Neural progenitor cell (in vitro differentiated cells): ENCODE results near the gene NR2F1. TPM values are rescaled to one million over a fixed set of nuclear protein-coding genes. Genes with fewer than 3 reads are reported as not detected.

Source experiments
- DNase-seq: peaks from one replicate; pipeline ENCODE4 v3.0.0-alpha.2; 2016; ENCODE audit warnings: low spot score
- H2AFZ ChIP-seq: fragments of 200-600 bp; sonication (generic); replicated peaks from 2 replicates; pipeline ENCODE4 v1.6.1; 2016; ENCODE audit warnings: antibody characterized with exemption
- H3F3A ChIP-seq: fragments of 200-600 bp; sonication (generic); 2 replicates; pipeline ENCODE4 v1.6.1; 2016; ENCODE audit warnings: antibody characterized with exemption, low read depth
- H3K27ac ChIP-seq: fragments of 200-600 bp; sonication (generic); 2 replicates; pipeline ENCODE4 v1.5.1; 2016; ENCODE audit warnings: mild to moderate bottlenecking
- H3K27me3 ChIP-seq: fragments of 200-600 bp; sonication (generic); 2 replicates; pipeline ENCODE4 v1.6.1; 2016; ENCODE audit warnings: mild to moderate bottlenecking, moderate library complexity
- H3K36me3 ChIP-seq: fragments of 200-600 bp; sonication (generic); 2 replicates; pipeline ENCODE4 v1.5.1; 2016
- H3K4me1 ChIP-seq: fragments of 200-600 bp; sonication (generic); 2 replicates; pipeline ENCODE4 v1.6.1; 2016; ENCODE audit warnings: mixed run types
- H3K4me2 ChIP-seq: fragments of 200-600 bp; sonication (generic); 2 replicates; pipeline ENCODE4 v1.6.1; 2016
- H3K4me3 ChIP-seq: fragments of 200-600 bp; sonication (generic); 2 replicates; pipeline ENCODE4 v1.5.1; 2016
- H3K79me2 ChIP-seq: fragments of 200-600 bp; sonication (generic); 2 replicates; pipeline ENCODE4 v1.6.1; 2016; ENCODE audit warnings: low read depth
- H3K9ac ChIP-seq: fragments of 200-600 bp; sonication (generic); 2 replicates; pipeline ENCODE4 v1.6.1; 2016
- H3K9me3 ChIP-seq: fragments of 200-600 bp; sonication (generic); 2 replicates; pipeline ENCODE4 v1.5.1; 2016; ENCODE audit warnings: low read depth
- H4K20me1 ChIP-seq: fragments of 200-600 bp; sonication (generic); 2 replicates; pipeline ENCODE4 v1.6.1; 2016; ENCODE audit warnings: low read depth
- H3K27ac Mint-ChIP-seq: 3 replicates; pipeline ENCODE4 v1.8.0; 2021; ENCODE audit warnings: mixed read lengths
- H3K27me3 Mint-ChIP-seq: 2 replicates; pipeline ENCODE4 v1.8.0; 2022; ENCODE audit warnings: low read depth, mild to moderate bottlenecking, inconsistent platforms, moderate library complexity, mixed read lengths; ENCODE audit not compliant: insufficient read depth
- H3K36me3 Mint-ChIP-seq: 3 replicates; pipeline ENCODE4 v1.8.0; 2021; ENCODE audit warnings: mixed read lengths
- H3K4me1 Mint-ChIP-seq: 3 replicates; pipeline ENCODE4 v1.8.0; 2021; ENCODE audit warnings: mixed read lengths
- H3K4me3 Mint-ChIP-seq: 3 replicates; pipeline ENCODE4 v1.8.0; 2021; ENCODE audit warnings: mild to moderate bottlenecking, moderate library complexity, mixed read lengths
- H3K9me3 Mint-ChIP-seq: 3 replicates; pipeline ENCODE4 v1.8.0; 2020; ENCODE audit warnings: mixed read lengths
- CTCF ChIP-seq: fragments of 200-600 bp; sonication (generic); IDR thresholded peaks from 2 replicates; pipeline ENCODE4 v1.5.1; 2017; ENCODE audit warnings: antibody characterized with exemption, mild to moderate bottlenecking
- EZH2 ChIP-seq: fragments of 200-600 bp; sonication (generic); IDR thresholded peaks from 2 replicates; pipeline ENCODE4 v1.6.1; 2017; ENCODE audit warnings: antibody characterized with exemption, mild to moderate bottlenecking, moderate library complexity
- EZH2phosphoT487 ChIP-seq: fragments of 200-600 bp; sonication (generic); IDR thresholded peaks from 2 replicates; pipeline ENCODE4 v1.6.1; 2017; ENCODE audit warnings: antibody characterized with exemption
- total RNA-seq: library from RNA; depleted of rRNA; stranded (reverse); fragments of >200 nt; gene quantifications from 2 replicates; pipeline ENCODE4 v1.2.3, GENCODE V29; 2015; ENCODE audit warnings: low replicate concordance

Gene NR2F1
- total RNA-seq, 1 donor from 2014 or later, result 9.1 TPM

GRCh38 chr5:93593476-93594131, 10.6 kb downstream of the NR2F1 start:
- H3K4me1 ChIP-seq, result peaks cover 43% of the 10 kb centered on the region

GRCh38 chr5:93594591-93595419, 11.8 kb downstream of the NR2F1 start:
- Mint-ChIP-seq H3K27ac (no peak overlapping the region), H3K27me3 (peaks cover 29% of the 10 kb centered on the region), H3K4me3 (peak overlapping the region; percentile 77), H3K36me3 (peaks cover 51% of the 10 kb centered on the region), H3K4me1 (peaks cover 68% of the 10 kb centered on the region), H3K9me3 (peaks cover 2% of the 10 kb centered on the region)
- Histone ChIP-seq H3K9ac (no peak overlapping the region), H2AFZ (no peak overlapping the region), H3K27ac (no peak overlapping the region), H3K4me3 (peak overlapping the region; percentile 36), H3K4me2 (peak overlapping the region; percentile 66), H3K79me2 (no peaks in the 10 kb centered on the region), H3K36me3 (no peaks in the 10 kb centered on the region), H3K4me1 (peaks cover 55% of the 10 kb centered on the region), H3K27me3 (peaks cover 100% of the 10 kb centered on the region), H3K9me3 (no peaks in the 10 kb centered on the region), H4K20me1 (peaks cover 99% of the 10 kb centered on the region), H3F3A (peaks cover 35% of the 10 kb centered on the region)
- peak; percentile 62 for DNase-seq
- peak; percentile 33 for TF ChIP-seq CTCF
- TF ChIP-seq EZH2phosphoT487, result peak; percentile 77
- peak; percentile 91 for TF ChIP-seq EZH2

More at GRCh38 chr5:93593476-93594131, 10.6 kb downstream of the NR2F1 start:
- Mint-ChIP-seq H3K27me3 (peaks cover 34% of the 10 kb centered on the region), H3K9me3 (peaks cover 2% of the 10 kb centered on the region), H3K4me1 (peaks cover 80% of the 10 kb centered on the region), H3K36me3 (peaks cover 62% of the 10 kb centered on the region), H3K4me3 (peak overlapping the region; percentile 77), H3K27ac (peak overlapping the region; percentile 57)
- no peak overlapping the region for H3K4me2 ChIP-seq
- no peaks in the 10 kb centered on the region for H3K36me3 ChIP-seq
- H3K4me3 ChIP-seq, result no peak overlapping the region
- peaks cover 25% of the 10 kb centered on the region for H3F3A ChIP-seq
- peaks cover 99% of the 10 kb centered on the region for H4K20me1 ChIP-seq
- peaks cover 100% of the 10 kb centered on the region for H3K27me3 ChIP-seq
- peaks cover 4% of the 10 kb centered on the region for H3K79me2 ChIP-seq
- no peak overlapping the region for H3K27ac ChIP-seq
- DNase-seq, result peak; percentile 69
- TF ChIP-seq CTCF (no peak), EZH2phosphoT487 (peak; percentile 88), EZH2 (peak; percentile 82)
- no peaks in the 10 kb centered on the region for H3K9me3 ChIP-seq
- H2AFZ ChIP-seq, result no peak overlapping the region
- H3K9ac ChIP-seq, result no peak overlapping the region

- H3K27ac ChIP-seq, result no peak overlapping the region
- no peaks in the 10 kb centered on the region for H3K9me3 ChIP-seq
- H3K27me3 ChIP-seq, result peaks cover 100% of the 10 kb centered on the region
- H2AFZ ChIP-seq, result no peak overlapping the region
- peak; percentile 45 for DNase-seq
- H3K9me3 Mint-ChIP-seq, result peaks cover 2% of the 10 kb centered on the region
- H3K27ac Mint-ChIP-seq, result no peak overlapping the region
- H3K4me1 Mint-ChIP-seq, result peaks cover 61% of the 10 kb centered on the region
- H3K9ac ChIP-seq, result no peak overlapping the region
- H4K20me1 ChIP-seq, result peaks cover 99% of the 10 kb centered on the region
- peaks cover 60% of the 10 kb centered on the region for H3K4me1 ChIP-seq
- peak overlapping the region; percentile 76 for H3K4me3 Mint-ChIP-seq
- TF ChIP-seq EZH2, result peak; percentile 31
- peak; percentile 67 for TF ChIP-seq EZH2phosphoT487
- TF ChIP-seq CTCF, result no peak
- H3F3A ChIP-seq, result peaks cover 40% of the 10 kb centered on the region
- H3K27me3 Mint-ChIP-seq, result peaks cover 29% of the 10 kb centered on the region
- H3K4me3 ChIP-seq, result peak overlapping the region; percentile 36
- H3K36me3 ChIP-seq, result no peaks in the 10 kb centered on the region
- no peaks in the 10 kb centered on the region for H3K79me2 ChIP-seq
- peak overlapping the region; percentile 66 for H3K4me2 ChIP-seq
- peaks cover 44% of the 10 kb centered on the region for H3K36me3 Mint-ChIP-seq
These were observed 12.6 kb downstream of the NR2F1 start for GRCh38 chr5:93595420-93596147.
